ENCODE results near the gene EI24.

- TF ChIP-seq, protein P1, sequence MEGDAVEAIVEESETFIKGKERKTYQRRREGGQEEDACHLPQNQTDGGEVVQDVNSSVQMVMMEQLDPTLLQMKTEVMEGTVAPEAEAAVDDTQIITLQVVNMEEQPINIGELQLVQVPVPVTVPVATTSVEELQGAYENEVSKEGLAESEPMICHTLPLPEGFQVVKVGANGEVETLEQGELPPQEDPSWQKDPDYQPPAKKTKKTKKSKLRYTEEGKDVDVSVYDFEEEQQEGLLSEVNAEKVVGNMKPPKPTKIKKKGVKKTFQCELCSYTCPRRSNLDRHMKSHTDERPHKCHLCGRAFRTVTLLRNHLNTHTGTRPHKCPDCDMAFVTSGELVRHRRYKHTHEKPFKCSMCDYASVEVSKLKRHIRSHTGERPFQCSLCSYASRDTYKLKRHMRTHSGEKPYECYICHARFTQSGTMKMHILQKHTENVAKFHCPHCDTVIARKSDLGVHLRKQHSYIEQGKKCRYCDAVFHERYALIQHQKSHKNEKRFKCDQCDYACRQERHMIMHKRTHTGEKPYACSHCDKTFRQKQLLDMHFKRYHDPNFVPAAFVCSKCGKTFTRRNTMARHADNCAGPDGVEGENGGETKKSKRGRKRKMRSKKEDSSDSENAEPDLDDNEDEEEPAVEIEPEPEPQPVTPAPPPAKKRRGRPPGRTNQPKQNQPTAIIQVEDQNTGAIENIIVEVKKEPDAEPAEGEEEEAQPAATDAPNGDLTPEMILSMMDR (IDR thresholded peaks at IDR 0.05; ENCODE audit: low read depth, low read length): peak; percentile 47
- no peak for TF ChIP-seq EZH2phosphoT487 (IDR thresholded peaks at IDR 0.05; ENCODE audit: low read depth)
Observed at GRCh38 chr11:125568970-125569914, at the start of gene EI24.
